Fibroblast of peridontal ligament (primary cell): ENCODE measurements around the gene COL27A1.

Experiments
- DNase-seq: peaks from one replicate; pipeline ENCODE4 v3.0.0-alpha.2; 2010; ENCODE audit errors: extremely low read depth

COL27A1 gene

GRCh38 chr9:114168281-114169028 lies 13.1 kb downstream of the COL27A1 start:
- no peak for DNase-seq

- DNase-seq: peak; percentile 49
Measured at GRCh38 chr9:114169029-114169951, 14.0 kb downstream of the COL27A1 start.

- DNase-seq: no peak
Measured at GRCh38 chr9:114169952-114170770, 14.8 kb downstream of the COL27A1 start.

- no peak for DNase-seq
Measured at GRCh38 chr9:114170771-114171461, 15.6 kb downstream of the COL27A1 start.

- DNase-seq: no peak
Measured at GRCh38 chr9:114171500-114171899, 16.2 kb downstream of the COL27A1 start.

- no peak for DNase-seq
Measured at GRCh38 chr9:114172981-114173833, 17.9 kb downstream of the COL27A1 start.

GRCh38 chr9:114174557-114174875 lies 19.2 kb downstream of the COL27A1 start:
- no peak for DNase-seq

GRCh38 chr9:114174876-114175771 lies 19.8 kb downstream of the COL27A1 start:
- DNase-seq: no peak

- no peak for DNase-seq
Measured at GRCh38 chr9:114176624-114177291, 21.4 kb downstream of the COL27A1 start.

- peak; percentile 40 for DNase-seq
Measured at GRCh38 chr9:114177423-114178064, 22.2 kb downstream of the COL27A1 start.

- no peak for DNase-seq
Measured at GRCh38 chr9:114178076-114178475, 22.7 kb downstream of the COL27A1 start.

- no peak for DNase-seq
Measured at GRCh38 chr9:114178756-114179450, 23.6 kb downstream of the COL27A1 start.

- no peak for DNase-seq
Measured at GRCh38 chr9:114179516-114179915, 24.2 kb downstream of the COL27A1 start.

- no peak for DNase-seq
Measured at GRCh38 chr9:114180696-114181606, 25.6 kb downstream of the COL27A1 start.

- no peak for DNase-seq
Measured at GRCh38 chr9:114181607-114182409, 26.5 kb downstream of the COL27A1 start.

GRCh38 chr9:114183006-114183405 lies 27.7 kb downstream of the COL27A1 start:
- no peak for DNase-seq
